Liver (tissue), 9 donors: ENCODE results near the gene EIF3K. TPM values are rescaled to one million over a fixed set of nuclear protein-coding genes. Genes with fewer than 3 reads are reported as not detected.
A peak's percentile ranks its signal among the peaks of the same experiment; 100 is the strongest.

ENCODE experiments used
- DNase-seq: peaks from one replicate; pipeline ENCODE4 v3.0.0-alpha.2; 2017; ENCODE audit warnings: low spot score
- H3K27ac ChIP-seq, 2 donors: one replicate each; pipeline ENCODE4 v1.7.0; 2013; ENCODE audit warnings: inconsistent platforms in 2 of 2, low read length in 2 of 2, control low read depth in 1 of 2, low read depth in 1 of 2, mild to moderate bottlenecking in 1 of 2
- H3K27me3 ChIP-seq, 4 donors: one replicate each; pipeline versions ENCODE4 v1.6.1 to v1.7.0; 2013; ENCODE audit warnings: low read length in 3 of 4, inconsistent platforms in 1 of 4, mild to moderate bottlenecking in 1 of 4, moderate library complexity in 1 of 4; ENCODE audit not compliant: control insufficient read depth in 4 of 4, insufficient read depth in 4 of 4
- H3K36me3 ChIP-seq, 4 donors: one replicate each; pipeline versions ENCODE4 v1.6.1 to v1.7.0; 2013; ENCODE audit warnings: low read length in 3 of 4, mild to moderate bottlenecking in 3 of 4, low read depth in 1 of 4, moderate library complexity in 1 of 4; ENCODE audit not compliant: control insufficient read depth in 4 of 4, insufficient read depth in 3 of 4
- H3K4me1 ChIP-seq, 4 donors: one replicate each; pipeline versions ENCODE4 v1.6.1 to v1.7.0; 2013; ENCODE audit warnings: low read length in 3 of 4, mild to moderate bottlenecking in 3 of 4, moderate library complexity in 1 of 4; ENCODE audit not compliant: control insufficient read depth in 4 of 4, insufficient read depth in 4 of 4
- H3K4me3 ChIP-seq, 3 donors: one replicate each; pipeline versions ENCODE4 v1.6.1 to v1.7.0; 2013; ENCODE audit warnings: low read length in 3 of 3, control low read depth in 1 of 3, low read depth in 1 of 3, mild to moderate bottlenecking in 1 of 3
- H3K9ac ChIP-seq, 2 donors: one replicate each; pipeline ENCODE4 v1.7.0; 2013; ENCODE audit warnings: low read length in 2 of 2, mild to moderate bottlenecking in 2 of 2, moderate library complexity in 2 of 2, control low read depth in 1 of 2, low read depth in 1 of 2
- H3K9me3 ChIP-seq, 4 donors: one replicate each; pipeline versions ENCODE4 v1.6.1 to v1.7.0; 2013; ENCODE audit warnings: low read length in 3 of 4; ENCODE audit not compliant: control insufficient read depth in 4 of 4
- ATF3 ChIP-seq: IDR thresholded peaks from 2 replicates; pipeline ENCODE4 v1.6.1; 2016; ENCODE audit warnings: antibody characterized with exemption
- EGR1 ChIP-seq, 2 donors: IDR thresholded peaks; 2 replicates each; pipeline ENCODE4 v1.6.1; 2016 to 2018; ENCODE audit warnings: antibody characterized with exemption in 2 of 2, low read depth in 2 of 2
- FOXA1 ChIP-seq: IDR thresholded peaks from 2 replicates; pipeline ENCODE4 v1.6.1; 2016; ENCODE audit warnings: antibody characterized with exemption
- GABPA ChIP-seq, 2 donors: IDR thresholded peaks in 1 of 2; conservative IDR thresholded peaks in 1 of 2; 2 replicates each; pipeline ENCODE4 v1.6.1; 2016; ENCODE audit warnings: antibody characterized with exemption in 2 of 2, mild to moderate bottlenecking in 1 of 2, moderate library complexity in 1 of 2
- HNF4G ChIP-seq: IDR thresholded peaks from 2 replicates; pipeline ENCODE4 v1.6.1; 2016; ENCODE audit warnings: antibody characterized with exemption
- JUND ChIP-seq, 2 donors: IDR thresholded peaks; 2 replicates each; pipeline ENCODE4 v1.6.1; 2016; ENCODE audit warnings: antibody characterized with exemption in 2 of 2
- MAX ChIP-seq: IDR thresholded peaks from 2 replicates; pipeline ENCODE4 v1.6.1; 2016; ENCODE audit warnings: antibody characterized with exemption
- RAD21 ChIP-seq, 2 donors: IDR thresholded peaks; 2 replicates each; pipeline ENCODE4 v1.6.1; 2016; ENCODE audit warnings: antibody characterized with exemption in 2 of 2, mild to moderate bottlenecking in 2 of 2
- TAF1 ChIP-seq: conservative IDR thresholded peaks from 2 replicates; pipeline ENCODE4 v1.6.1; 2016; ENCODE audit warnings: antibody characterized with exemption, mild to moderate bottlenecking
- YY1 ChIP-seq: IDR thresholded peaks from 2 replicates; pipeline ENCODE4 v1.6.1; 2016; ENCODE audit warnings: antibody characterized with exemption, mild to moderate bottlenecking
- ZBTB33 ChIP-seq: IDR thresholded peaks from 2 replicates; pipeline ENCODE4 v1.6.1; 2016; ENCODE audit warnings: antibody characterized with exemption
- WGBS: extraction: QIAGEN DNeasy Blood & Tissue Kit; methylation state at CpG from one replicate; pipeline ENCODE4 v1.1.7; 2013; 5-methylcytosine and 5-hydroxymethylcytosine counted together
- polyA plus RNA-seq, 2 donors: library from polyadenylated mRNA; stranded (reverse) in 1 of 2; unstranded in 1 of 2; fragments of 200-250 nt in 1 of 2; fragments of >200 nt in 1 of 2; fragmentation: Nextera tagmentation in 1 of 2; extraction: Ambion mirVana in 1 of 2; gene quantifications; one replicate each; pipeline versions ENCODE4 v1.2.1 to v1.2.3, GENCODE V29; 2013 to 2015
- total RNA-seq, 2 donors: library from RNA; depleted of rRNA; stranded (reverse); fragments of >200 nt; gene quantifications; one replicate each; pipeline ENCODE4 v1.2.3, GENCODE V29; 2014
- donor health status: healthy.
- donor health status: healthy.
- donor health status: healthy.
- donor health status: healthy.
- donor health status: healthy.

EIF3K gene
- total and polyA plus RNA-seq, 4 donors, result 118 to 240 (median 151) TPM

- no peak for TF ChIP-seq ZBTB33
- TF ChIP-seq EGR1 (IDR thresholded peaks at IDR 0.05; ENCODE audit: low read depth in 2 of 2), result no peak
- TF ChIP-seq RAD21 (IDR thresholded peaks at IDR 0.05), result no peak
- no peak for TF ChIP-seq GABPA (IDR thresholded peaks at IDR 0.05 in 1 of 2, conservative IDR thresholded peaks at IDR 0.05 in 1 of 2)
- TF ChIP-seq YY1, result no peak
- TF ChIP-seq JUND (IDR thresholded peaks at IDR 0.05), result no peak
- no peak for TF ChIP-seq MAX
These were observed 44.2 kb downstream of the EIF3K start (continued) for GRCh38 chr19:38663156-38663651.

GRCh38 chr19:38663957-38664502 is 45.0 kb downstream of the EIF3K start:
- Histone ChIP-seq H3K4me3 (no peak overlapping the region), H3K9ac (no peak overlapping the region), H3K36me3 (no peaks in the 10 kb centered on the region), H3K9me3 (no peaks in the 10 kb centered on the region), H3K27me3 (no peaks in the 10 kb centered on the region), H3K27ac (peak overlapping the region; percentile 75 to 92), H3K4me1 (peaks cover 20 to 64% (median 55%) of the 10 kb centered on the region in 4 donors)
- WGBS, result 75% methylated on average over 19 of the region's 19 CpGs
- no peak for DNase-seq
- TF ChIP-seq TAF1 (no peak), FOXA1 (no peak), HNF4G (no peak)

- H3K27ac ChIP-seq, result peak overlapping the region; percentile 75 to 92
- DNase-seq, result peak; percentile 73
These were observed 45.7 kb downstream of the EIF3K start for GRCh38 chr19:38664503-38665211.

More at GRCh38 chr19:38664503-38665211, 45.7 kb downstream of the EIF3K start:
- no peak overlapping the region for H3K4me3 ChIP-seq
- H3K27me3 ChIP-seq, result no peaks in the 10 kb centered on the region
- WGBS, result 62% methylated on average over 7 of the region's 7 CpGs
- no peaks in the 10 kb centered on the region for H3K9me3 ChIP-seq
- H3K9ac ChIP-seq, result no peak overlapping the region
- no peaks in the 10 kb centered on the region for H3K36me3 ChIP-seq
- H3K4me1 ChIP-seq, result peaks cover 23 to 64% (median 54%) of the 10 kb centered on the region in 4 donors
- no peak for TF ChIP-seq HNF4G
- TF ChIP-seq RAD21 (IDR thresholded peaks at IDR 0.05), result no peak
- TF ChIP-seq YY1, result no peak
- TF ChIP-seq ATF3, result no peak
